ENCODE data around the gene AIDA. TPM values are rescaled to one million over a fixed set of nuclear protein-coding genes. Genes with fewer than 3 reads are reported as not detected.

The AIDA gene
- total RNA-seq, 1 experiment from 2014 or later: 92.8 TPM

DNA sequence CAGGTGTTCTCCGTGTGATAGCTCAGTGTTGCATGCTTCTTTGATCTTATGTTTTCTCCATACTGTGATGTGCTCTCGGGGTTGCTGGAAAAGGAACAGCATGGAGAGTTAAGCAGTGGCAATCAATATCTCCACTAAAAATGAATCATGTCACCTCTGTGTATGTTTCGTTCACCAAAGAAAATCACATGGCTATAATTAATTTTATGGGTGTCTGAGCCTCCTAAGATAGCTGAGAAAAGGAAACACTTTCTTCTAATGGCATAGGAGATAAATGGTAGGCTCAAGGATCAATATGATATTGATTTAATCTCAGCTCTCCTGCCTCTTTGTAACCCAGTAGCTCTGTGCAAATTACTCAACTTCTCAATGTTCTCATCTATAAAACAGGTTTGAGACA is 39.0 kb upstream of the AIDA start:
- Histone ChIP-seq H3K4me2 (ENCODE audit: insufficient read depth, insufficient read length, low read length) (no peak overlapping the region), H3K79me2 (ENCODE audit: insufficient read depth, low read length) (no peaks in the 10 kb centered on the region), H2BK20ac (ENCODE audit: low read depth, low read length, poor library complexity, severe bottlenecking) (no peak overlapping the region), H3K56ac (ENCODE audit: insufficient read length, low read depth, low read length) (no peak overlapping the region), H2BK120ac (ENCODE audit: low read depth, low read length, poor library complexity, severe bottlenecking) (no peak overlapping the region), H3K4ac (ENCODE audit: low read depth, low read length) (no peak overlapping the region), H3T11ph (ENCODE audit: low read length) (no peak overlapping the region), H3K14ac (ENCODE audit: insufficient read depth, low read length) (no peak overlapping the region), H2BK15ac (ENCODE audit: low read depth, low read length) (no peak overlapping the region), H2BK12ac (ENCODE audit: insufficient read length, low read depth, low read length) (no peak overlapping the region), H4K5ac (ENCODE audit: insufficient read length, low read depth, low read length) (no peak overlapping the region), H4K91ac (ENCODE audit: insufficient read length, low read depth, low read length) (no peak overlapping the region), H3K27ac (ENCODE audit: insufficient read length, low read depth, low read length) (no peak overlapping the region), H4K20me1 (ENCODE audit: control insufficient read depth, insufficient read depth, insufficient read length) (no peaks in the 10 kb centered on the region), H2BK5ac (ENCODE audit: insufficient read length, low read length) (no peak overlapping the region), H3K4me1 (ENCODE audit: insufficient read depth, low read length) (no peaks in the 10 kb centered on the region), H3K23me2 (ENCODE audit: insufficient read length, low read depth, low read length, poor library complexity, severe bottlenecking) (no peaks in the 10 kb centered on the region), H3K9me3 (ENCODE audit: control insufficient read depth, low read depth, low read length) (no peaks in the 10 kb centered on the region), H2AFZ (ENCODE audit: low read length) (no peak overlapping the region), H4K8ac (replicated peaks; ENCODE audit: insufficient read length, low read depth, low read length) (no peak overlapping the region), H3K23ac (ENCODE audit: insufficient read length, low read depth, low read length) (no peak overlapping the region), H3K79me1 (ENCODE audit: insufficient read depth, low read depth, low read length, poor library complexity, severe bottlenecking) (no peaks in the 10 kb centered on the region), H2AK5ac (ENCODE audit: insufficient read length, low read length) (no peak overlapping the region), H3K27me3 (ENCODE audit: insufficient read depth, low read length) (no peaks in the 10 kb centered on the region), H3K18ac (ENCODE audit: insufficient read length, low read depth, low read length) (no peak overlapping the region), H3K9ac (ENCODE audit: extremely low read depth, insufficient read length, low read length) (no peak overlapping the region)
- H3K27me3 Mint-ChIP-seq (ENCODE audit: low read depth): peaks cover 4% of the 10 kb centered on the region; the same call in 1 of the 2 replicates
- no CpG with 5 or more reads among the region's 3 CpGs for WGBS (ENCODE audit: extremely low coverage, insufficient read length, low lambda C conversion rate)
- no peak overlapping the region for H3K27ac Mint-ChIP-seq
- H3K36me3 Mint-ChIP-seq (ENCODE audit: insufficient read depth in 1 of 3, low read depth in 3 of 3): no peaks in the 10 kb centered on the region
- no peaks in the 10 kb centered on the region for H3K4me1 Mint-ChIP-seq
- no peak for DNase-seq
- no peaks in the 10 kb centered on the region for H3K9me3 Mint-ChIP-seq
- no peak overlapping the region for H3K4me3 Mint-ChIP-seq
- TF ChIP-seq, protein P1, sequence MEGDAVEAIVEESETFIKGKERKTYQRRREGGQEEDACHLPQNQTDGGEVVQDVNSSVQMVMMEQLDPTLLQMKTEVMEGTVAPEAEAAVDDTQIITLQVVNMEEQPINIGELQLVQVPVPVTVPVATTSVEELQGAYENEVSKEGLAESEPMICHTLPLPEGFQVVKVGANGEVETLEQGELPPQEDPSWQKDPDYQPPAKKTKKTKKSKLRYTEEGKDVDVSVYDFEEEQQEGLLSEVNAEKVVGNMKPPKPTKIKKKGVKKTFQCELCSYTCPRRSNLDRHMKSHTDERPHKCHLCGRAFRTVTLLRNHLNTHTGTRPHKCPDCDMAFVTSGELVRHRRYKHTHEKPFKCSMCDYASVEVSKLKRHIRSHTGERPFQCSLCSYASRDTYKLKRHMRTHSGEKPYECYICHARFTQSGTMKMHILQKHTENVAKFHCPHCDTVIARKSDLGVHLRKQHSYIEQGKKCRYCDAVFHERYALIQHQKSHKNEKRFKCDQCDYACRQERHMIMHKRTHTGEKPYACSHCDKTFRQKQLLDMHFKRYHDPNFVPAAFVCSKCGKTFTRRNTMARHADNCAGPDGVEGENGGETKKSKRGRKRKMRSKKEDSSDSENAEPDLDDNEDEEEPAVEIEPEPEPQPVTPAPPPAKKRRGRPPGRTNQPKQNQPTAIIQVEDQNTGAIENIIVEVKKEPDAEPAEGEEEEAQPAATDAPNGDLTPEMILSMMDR (conservative IDR thresholded peaks at IDR 0.05): no peak

Data from H9 (cell line).